Breast epithelium (tissue), 3 donors: ENCODE results near the gene ZNF140.

Source experiments
- CTCF ChIP-seq, 3 donors: fragments of 450-650 bp; IDR thresholded peaks; one replicate each; pipeline ENCODE4 v1.5.1; 2016 to 2017; ENCODE audit warnings: antibody characterized with exemption in 3 of 3, mild to moderate bottlenecking in 3 of 3, moderate library complexity in 3 of 3
- POLR2A ChIP-seq: fragments of 450-650 bp; IDR thresholded peaks from one replicate; pipeline ENCODE4 v1.6.1; 2016; ENCODE audit warnings: antibody characterized with exemption, mild to moderate bottlenecking, moderate library complexity

- TF ChIP-seq CTCF (IDR thresholded peaks at IDR 0.05): no peak
- peak; percentile 46 for TF ChIP-seq POLR2A
These were observed 49.5 kb downstream of the ZNF140 start, which contains the start of the genes ZNF10 and ZNF891 for GRCh38 chr12:133130038-133130807.
